Neural cell (in vitro differentiated cells): ENCODE measurements around the gene ADD3. TPM values are rescaled to one million over a fixed set of nuclear protein-coding genes. Genes with fewer than 3 reads are reported as not detected.

Source experiments
- H2AFZ ChIP-seq: fragments of 200-600, 300-800 bp; sonication (generic), shearing (Covaris generic); 2 replicates; pipeline ENCODE4 v1.6.0; 2014; ENCODE audit warnings: low read depth, mild to moderate bottlenecking, antibody characterized with exemption, low read length, moderate library complexity
- H3F3A ChIP-seq: fragments of 200-600 bp; shearing (Covaris generic); 2 replicates; pipeline ENCODE4 v1.6.1; 2016; ENCODE audit warnings: mild to moderate bottlenecking, moderate library complexity, mixed read lengths, antibody characterized with exemption, low read length; ENCODE audit not compliant: insufficient read depth, poor library complexity, severe bottlenecking
- H3K27ac ChIP-seq: fragments of 200-600, 300-800 bp; sonication (generic), shearing (Covaris generic); 2 replicates; pipeline ENCODE4 v1.5.1; 2014; ENCODE audit warnings: mild to moderate bottlenecking, low read length, moderate library complexity
- H3K27me3 ChIP-seq: fragments of 300-800, 200-600 bp; sonication (generic), shearing (Covaris generic); 2 replicates; pipeline ENCODE4 v1.6.0; 2014; ENCODE audit warnings: mild to moderate bottlenecking, low read depth, low read length, moderate library complexity; ENCODE audit not compliant: insufficient read depth
- H3K36me3 ChIP-seq: fragments of 300-800, 200-600 bp; sonication (generic), shearing (Covaris generic); 2 replicates; pipeline ENCODE4 v1.5.1; 2014; ENCODE audit warnings: mild to moderate bottlenecking, antibody characterized with exemption, low read length, moderate library complexity; ENCODE audit not compliant: insufficient read depth
- H3K4me2 ChIP-seq: fragments of 300-800, 200-600 bp; sonication (generic), shearing (Covaris generic); 2 replicates; pipeline ENCODE4 v1.6.0; 2014; ENCODE audit warnings: mild to moderate bottlenecking, low read length
- H3K4me3 ChIP-seq: fragments of 300-800, 200-600 bp; sonication (generic), shearing (Covaris generic); 2 replicates; pipeline ENCODE4 v1.5.1; 2014; ENCODE audit warnings: mild to moderate bottlenecking, low read length, moderate library complexity
- H3K79me2 ChIP-seq: fragments of 200-600 bp; shearing (Covaris generic); replicated peaks from 2 replicates; pipeline ENCODE4 v1.6.0; 2014; ENCODE audit warnings: mild to moderate bottlenecking, low read length, moderate library complexity; ENCODE audit not compliant: insufficient read depth
- H3K9ac ChIP-seq: fragments of 300-800, 200-600 bp; sonication (generic), shearing (Covaris generic); 2 replicates; pipeline ENCODE4 v1.6.1; 2016; ENCODE audit warnings: mild to moderate bottlenecking, low read length, mixed read lengths
- H3K9me2 ChIP-seq: fragments of 200-600 bp; shearing (Covaris generic); 2 replicates; pipeline ENCODE4 v1.6.1; 2016; ENCODE audit warnings: mild to moderate bottlenecking, low read length, mixed read lengths; ENCODE audit not compliant: insufficient read depth
- H3K9me3 ChIP-seq: fragments of 200-600, 300-800 bp; sonication (generic), shearing (Covaris generic); 2 replicates; pipeline ENCODE4 v1.6.1; 2016; ENCODE audit warnings: mild to moderate bottlenecking, mixed run types, low read length, moderate library complexity, mixed read lengths
- H4K20me1 ChIP-seq: fragments of 200-600 bp; shearing (Covaris generic); 2 replicates; pipeline ENCODE4 v1.6.1; 2016; ENCODE audit warnings: mild to moderate bottlenecking, mixed run types; ENCODE audit not compliant: insufficient read depth
- EP300 ChIP-seq: fragments of 450-650 bp; conservative IDR thresholded peaks from 2 replicates; pipeline ENCODE4 v1.6.1; 2014; ENCODE audit warnings: antibody characterized with exemption, mild to moderate bottlenecking, moderate library complexity; ENCODE audit not compliant: poor library complexity, severe bottlenecking
- EZH2 ChIP-seq: fragments of 200-600, 300-800 bp; shearing (Covaris generic), sonication (generic); IDR thresholded peaks from 2 replicates; pipeline ENCODE4 v1.6.1; 2014; ENCODE audit warnings: antibody characterized with exemption, low read length, borderline replicate concordance, mild to moderate bottlenecking; ENCODE audit not compliant: insufficient read depth, poor library complexity, severe bottlenecking
- MXI1 ChIP-seq: fragments of 450-650 bp; conservative IDR thresholded peaks from 2 replicates; pipeline ENCODE4 v1.6.1; 2014; ENCODE audit warnings: antibody characterized with exemption, mild to moderate bottlenecking; ENCODE audit not compliant: poor library complexity, severe bottlenecking
- POLR2AphosphoS5 ChIP-seq: IDR thresholded peaks from 2 replicates; pipeline ENCODE4 v1.6.1; 2012
- RAD21 ChIP-seq: fragments of 450-650 bp; conservative IDR thresholded peaks from 2 replicates; pipeline ENCODE4 v1.6.1; 2014; ENCODE audit warnings: antibody characterized with exemption, mild to moderate bottlenecking, moderate library complexity
- SMC3 ChIP-seq: fragments of 450-650 bp; conservative IDR thresholded peaks from 2 replicates; pipeline ENCODE4 v1.6.1; 2014; ENCODE audit warnings: antibody characterized with exemption, mild to moderate bottlenecking, moderate library complexity; ENCODE audit not compliant: poor library complexity
- TAF1 ChIP-seq: IDR thresholded peaks from 2 replicates; pipeline ENCODE4 v1.6.1; 2012; ENCODE audit warnings: low read depth
- polyA plus RNA-seq: library from polyadenylated mRNA; depleted of rRNA; stranded (reverse); fragments of >200 nt; gene quantifications from 2 replicates; pipeline ENCODE4 v1.2.3, GENCODE V29; 2014
- TF ChIP-seq, protein P1 (sequence below): fragments of 450-650 bp; IDR thresholded peaks from 2 replicates; pipeline ENCODE4 v1.5.1; 2014; ENCODE audit warnings: antibody characterized with exemption, mild to moderate bottlenecking, moderate library complexity; ENCODE audit not compliant: poor library complexity, severe bottlenecking
- TF ChIP-seq, protein P2 (sequence below): IDR thresholded peaks from 2 replicates; pipeline ENCODE4 v1.6.1; 2012; ENCODE audit warnings: borderline replicate concordance

ADD3 gene
- polyA plus RNA-seq, 1 donor from 2014 or later, result 40.6 TPM

DNA sequence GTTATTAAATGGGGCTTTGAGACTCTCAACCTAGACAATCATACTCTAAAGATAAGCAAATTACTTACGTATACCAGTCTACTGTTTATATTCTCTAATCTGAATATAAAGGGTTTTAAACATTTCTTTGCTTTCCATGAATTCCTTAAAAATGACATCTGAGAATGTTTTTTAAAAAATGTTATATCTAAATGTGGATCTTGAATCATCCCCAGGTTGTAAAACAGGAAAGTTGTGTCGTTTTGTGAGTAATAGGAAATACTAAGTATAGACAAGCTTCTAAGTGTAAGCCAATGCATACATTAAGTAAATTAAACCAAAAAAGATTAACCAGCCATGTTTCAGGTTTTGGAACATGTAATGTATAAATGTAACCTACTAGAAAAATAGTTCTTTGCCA is 26.8 kb downstream of the ADD3 start:
- Histone ChIP-seq H3K36me3 (no peaks in the 10 kb centered on the region), H3K4me2 (no peak overlapping the region), H3K27ac (no peak overlapping the region), H3K27me3 (no peaks in the 10 kb centered on the region), H3K9me2 (no peaks in the 10 kb centered on the region), H3F3A (no peaks in the 10 kb centered on the region), H2AFZ (no peak overlapping the region), H3K4me3 (no peak overlapping the region), H3K9me3 (no peaks in the 10 kb centered on the region), H4K20me1 (no peaks in the 10 kb centered on the region), H3K79me2 (peaks cover 8% of the 10 kb centered on the region), H3K9ac (no peak overlapping the region)
- no peak for TF ChIP-seq EZH2
- no peak for TF ChIP-seq POLR2AphosphoS5
- TF ChIP-seq EP300, result no peak

DNA sequence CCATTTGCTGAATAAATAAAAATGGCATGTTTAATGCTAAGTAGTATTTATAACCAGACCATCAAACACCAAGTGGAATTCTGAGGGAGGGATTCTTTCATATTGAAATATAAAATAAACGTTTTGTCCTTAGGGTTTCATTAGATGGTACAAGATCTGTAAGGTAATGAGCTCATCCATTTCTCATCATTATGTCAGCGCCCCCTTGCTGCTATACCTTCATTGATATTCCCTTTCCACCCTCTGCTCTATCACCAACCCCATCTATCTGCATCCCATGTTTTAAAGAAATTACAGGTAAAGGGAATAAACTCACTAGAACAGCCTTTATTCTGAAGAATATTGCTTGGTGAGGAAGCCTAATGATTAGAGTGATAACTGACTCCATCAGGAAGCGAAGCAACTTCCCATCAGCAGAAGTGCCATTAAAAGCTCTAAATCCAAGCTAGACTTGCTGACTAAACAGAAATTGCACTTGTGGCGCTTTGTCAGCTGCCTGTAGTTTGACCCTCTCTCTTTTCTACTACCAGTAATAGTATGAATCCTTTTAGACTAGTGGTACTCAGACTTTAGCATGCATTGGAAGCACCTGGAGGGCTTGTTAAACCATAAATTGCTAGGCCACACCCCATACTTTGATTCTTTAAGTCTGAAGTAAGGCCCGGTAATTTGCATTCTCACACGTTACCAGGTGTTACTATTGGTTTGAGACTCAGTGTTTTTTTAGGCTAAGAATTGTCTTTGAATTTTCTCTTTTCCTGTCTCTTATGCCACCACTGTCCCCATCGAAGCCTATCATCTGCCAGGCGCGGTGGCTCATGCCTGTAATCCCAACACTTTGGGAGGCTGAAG is 27.5 kb downstream of the ADD3 start:
- H3K27ac ChIP-seq, result no peak overlapping the region

More for the DNA sequence above, 27.5 kb downstream of the ADD3 start:
- Histone ChIP-seq H2AFZ (no peak overlapping the region), H3K79me2 (peaks cover 8% of the 10 kb centered on the region), H3K4me3 (no peak overlapping the region), H3K4me2 (no peak overlapping the region), H3K27me3 (no peaks in the 10 kb centered on the region), H3K9me3 (no peaks in the 10 kb centered on the region), H3K36me3 (no peaks in the 10 kb centered on the region), H3K9me2 (no peaks in the 10 kb centered on the region), H3K9ac (no peak overlapping the region), H4K20me1 (no peaks in the 10 kb centered on the region), H3F3A (no peaks in the 10 kb centered on the region)
- TF ChIP-seq, protein P1, sequence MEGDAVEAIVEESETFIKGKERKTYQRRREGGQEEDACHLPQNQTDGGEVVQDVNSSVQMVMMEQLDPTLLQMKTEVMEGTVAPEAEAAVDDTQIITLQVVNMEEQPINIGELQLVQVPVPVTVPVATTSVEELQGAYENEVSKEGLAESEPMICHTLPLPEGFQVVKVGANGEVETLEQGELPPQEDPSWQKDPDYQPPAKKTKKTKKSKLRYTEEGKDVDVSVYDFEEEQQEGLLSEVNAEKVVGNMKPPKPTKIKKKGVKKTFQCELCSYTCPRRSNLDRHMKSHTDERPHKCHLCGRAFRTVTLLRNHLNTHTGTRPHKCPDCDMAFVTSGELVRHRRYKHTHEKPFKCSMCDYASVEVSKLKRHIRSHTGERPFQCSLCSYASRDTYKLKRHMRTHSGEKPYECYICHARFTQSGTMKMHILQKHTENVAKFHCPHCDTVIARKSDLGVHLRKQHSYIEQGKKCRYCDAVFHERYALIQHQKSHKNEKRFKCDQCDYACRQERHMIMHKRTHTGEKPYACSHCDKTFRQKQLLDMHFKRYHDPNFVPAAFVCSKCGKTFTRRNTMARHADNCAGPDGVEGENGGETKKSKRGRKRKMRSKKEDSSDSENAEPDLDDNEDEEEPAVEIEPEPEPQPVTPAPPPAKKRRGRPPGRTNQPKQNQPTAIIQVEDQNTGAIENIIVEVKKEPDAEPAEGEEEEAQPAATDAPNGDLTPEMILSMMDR, result no peak
- no peak for TF ChIP-seq TAF1
- TF ChIP-seq EZH2, result no peak
- no peak for TF ChIP-seq RAD21
- TF ChIP-seq SMC3, result no peak
- TF ChIP-seq POLR2AphosphoS5, result no peak
- TF ChIP-seq, protein P2, sequence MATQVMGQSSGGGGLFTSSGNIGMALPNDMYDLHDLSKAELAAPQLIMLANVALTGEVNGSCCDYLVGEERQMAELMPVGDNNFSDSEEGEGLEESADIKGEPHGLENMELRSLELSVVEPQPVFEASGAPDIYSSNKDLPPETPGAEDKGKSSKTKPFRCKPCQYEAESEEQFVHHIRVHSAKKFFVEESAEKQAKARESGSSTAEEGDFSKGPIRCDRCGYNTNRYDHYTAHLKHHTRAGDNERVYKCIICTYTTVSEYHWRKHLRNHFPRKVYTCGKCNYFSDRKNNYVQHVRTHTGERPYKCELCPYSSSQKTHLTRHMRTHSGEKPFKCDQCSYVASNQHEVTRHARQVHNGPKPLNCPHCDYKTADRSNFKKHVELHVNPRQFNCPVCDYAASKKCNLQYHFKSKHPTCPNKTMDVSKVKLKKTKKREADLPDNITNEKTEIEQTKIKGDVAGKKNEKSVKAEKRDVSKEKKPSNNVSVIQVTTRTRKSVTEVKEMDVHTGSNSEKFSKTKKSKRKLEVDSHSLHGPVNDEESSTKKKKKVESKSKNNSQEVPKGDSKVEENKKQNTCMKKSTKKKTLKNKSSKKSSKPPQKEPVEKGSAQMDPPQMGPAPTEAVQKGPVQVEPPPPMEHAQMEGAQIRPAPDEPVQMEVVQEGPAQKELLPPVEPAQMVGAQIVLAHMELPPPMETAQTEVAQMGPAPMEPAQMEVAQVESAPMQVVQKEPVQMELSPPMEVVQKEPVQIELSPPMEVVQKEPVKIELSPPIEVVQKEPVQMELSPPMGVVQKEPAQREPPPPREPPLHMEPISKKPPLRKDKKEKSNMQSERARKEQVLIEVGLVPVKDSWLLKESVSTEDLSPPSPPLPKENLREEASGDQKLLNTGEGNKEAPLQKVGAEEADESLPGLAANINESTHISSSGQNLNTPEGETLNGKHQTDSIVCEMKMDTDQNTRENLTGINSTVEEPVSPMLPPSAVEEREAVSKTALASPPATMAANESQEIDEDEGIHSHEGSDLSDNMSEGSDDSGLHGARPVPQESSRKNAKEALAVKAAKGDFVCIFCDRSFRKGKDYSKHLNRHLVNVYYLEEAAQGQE, result no peak
- TF ChIP-seq MXI1, result no peak
- no peak for TF ChIP-seq EP300
